HG03066 (cell line): Measurements from ENCODE around the gene ACP3.
"Not testable (repeated sequence)": the region's sequence is repeated elsewhere in the genome, so short reads cannot be mapped to it uniquely, and the experiment has no call there.

Experiments used
- ATAC-seq: cut with Tn5 transposase; IDR thresholded peaks from one replicate; pipeline ENCODE4 v1.9.1; 2021; ENCODE audit warnings: low read depth; ENCODE audit not compliant: unreplicated experiment

Gene ACP3, protein sequence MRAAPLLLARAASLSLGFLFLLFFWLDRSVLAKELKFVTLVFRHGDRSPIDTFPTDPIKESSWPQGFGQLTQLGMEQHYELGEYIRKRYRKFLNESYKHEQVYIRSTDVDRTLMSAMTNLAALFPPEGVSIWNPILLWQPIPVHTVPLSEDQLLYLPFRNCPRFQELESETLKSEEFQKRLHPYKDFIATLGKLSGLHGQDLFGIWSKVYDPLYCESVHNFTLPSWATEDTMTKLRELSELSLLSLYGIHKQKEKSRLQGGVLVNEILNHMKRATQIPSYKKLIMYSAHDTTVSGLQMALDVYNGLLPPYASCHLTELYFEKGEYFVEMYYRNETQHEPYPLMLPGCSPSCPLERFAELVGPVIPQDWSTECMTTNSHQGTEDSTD

DNA sequence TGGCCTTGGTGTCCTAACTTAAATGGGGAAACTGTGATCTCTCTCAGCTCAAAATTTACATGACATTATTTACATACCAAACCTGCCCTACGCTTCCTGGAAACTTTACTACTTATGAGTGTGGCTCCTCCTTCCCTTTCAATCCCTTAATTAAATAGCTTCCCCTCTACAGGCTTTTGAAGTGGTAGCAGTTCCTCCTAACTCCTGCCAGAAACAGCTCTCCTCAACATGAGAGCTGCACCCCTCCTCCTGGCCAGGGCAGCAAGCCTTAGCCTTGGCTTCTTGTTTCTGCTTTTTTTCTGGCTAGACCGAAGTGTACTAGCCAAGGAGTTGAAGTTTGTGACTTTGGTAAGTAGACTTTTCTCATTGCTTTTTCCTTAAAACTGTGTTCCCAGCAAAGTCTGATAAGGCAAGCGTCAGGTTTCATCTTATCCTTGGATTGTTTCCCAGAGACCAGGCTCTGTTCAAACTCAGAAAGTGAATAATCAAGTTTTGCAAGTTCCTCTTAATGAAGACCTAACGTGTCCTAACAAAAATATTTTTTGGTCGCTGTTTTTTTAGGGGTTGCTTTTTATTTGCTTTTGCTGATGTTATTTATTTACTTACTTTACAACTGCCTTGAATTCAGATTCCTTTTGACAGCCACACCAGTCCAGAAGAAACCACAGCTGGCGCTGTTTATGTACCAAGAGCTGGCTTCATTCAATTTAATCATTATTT lies at the start of gene ACP3:
ACP3 (plus strand) TSS at position 179 of the 720 bp plus-strand sequence; CDS start at position 229, 50 bp downstream.
- no peak for ATAC-seq

DNA sequence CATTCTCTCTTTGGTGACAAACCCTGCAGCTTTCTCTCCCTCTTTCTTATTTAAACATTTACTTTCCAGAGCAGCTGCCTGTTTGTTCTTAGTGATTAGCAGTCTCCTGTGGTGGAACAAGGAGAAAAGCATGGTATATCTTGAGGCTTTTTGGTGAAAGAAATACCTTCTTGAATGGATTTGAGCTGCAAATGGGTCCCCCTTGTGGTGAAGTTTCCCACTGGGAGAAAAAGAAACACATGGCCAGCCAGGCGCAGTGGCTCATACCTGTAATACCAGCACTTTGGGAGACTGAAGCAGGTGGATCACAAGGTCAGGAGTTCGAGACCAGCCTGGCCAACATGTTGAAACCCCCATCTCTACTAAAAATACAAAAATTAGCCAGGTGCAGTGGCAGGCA lies 48.3 kb upstream of the ACP3 start:
- ATAC-seq = no peak

DNA sequence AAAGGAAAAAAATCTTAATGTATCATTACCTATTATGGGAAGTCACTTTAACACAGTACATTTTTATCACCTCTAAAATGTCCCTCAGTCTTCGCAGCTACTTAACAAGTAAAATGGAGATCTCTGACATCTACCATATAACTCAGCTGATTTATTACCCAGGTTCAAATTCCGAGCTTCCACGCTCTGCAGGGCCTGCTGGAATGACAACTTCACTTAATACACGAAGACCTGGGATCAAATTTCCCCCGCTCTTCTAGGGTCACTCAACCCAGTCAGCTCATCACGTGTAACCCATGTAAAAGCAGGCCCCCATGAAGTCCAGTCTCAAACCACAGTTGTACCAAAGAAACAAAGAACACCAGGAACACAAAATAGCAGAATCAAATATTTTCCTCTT lies 44.2 kb upstream of the ACP3 start:
- ATAC-seq = no peak

DNA sequence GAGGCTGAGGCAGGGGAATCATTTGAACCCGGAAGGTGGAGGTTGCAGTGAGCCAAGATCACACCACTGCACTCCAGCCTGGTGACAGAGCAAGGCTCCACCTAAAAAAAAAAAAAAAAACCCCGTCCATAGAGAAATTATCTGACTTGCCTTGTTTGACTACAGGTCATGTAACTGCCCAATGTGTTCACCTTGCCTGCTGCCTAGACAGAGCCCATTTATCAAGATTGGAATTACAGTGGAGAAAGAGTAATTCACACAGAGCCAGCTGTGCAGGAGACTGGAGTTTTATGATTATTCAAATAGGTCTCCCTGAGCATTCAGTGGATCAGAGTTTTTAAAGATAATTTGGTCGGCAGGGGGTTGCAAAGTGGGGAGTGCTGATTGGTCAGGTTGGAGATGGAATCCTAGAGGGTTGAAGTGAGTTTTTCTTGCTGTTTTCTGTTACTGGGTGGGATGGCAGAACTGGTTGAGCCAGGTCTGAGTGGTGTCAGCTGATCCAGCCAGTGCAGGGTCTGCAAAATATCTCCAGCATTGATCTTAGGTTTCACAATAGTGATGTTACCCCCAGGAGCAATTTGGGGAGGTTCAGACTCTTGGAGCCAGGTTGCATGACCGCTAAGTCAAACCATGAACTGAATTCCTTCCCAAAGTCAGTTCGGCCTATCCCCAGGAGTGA lies 40.8 kb upstream of the ACP3 start:
- ATAC-seq = no peak

DNA sequence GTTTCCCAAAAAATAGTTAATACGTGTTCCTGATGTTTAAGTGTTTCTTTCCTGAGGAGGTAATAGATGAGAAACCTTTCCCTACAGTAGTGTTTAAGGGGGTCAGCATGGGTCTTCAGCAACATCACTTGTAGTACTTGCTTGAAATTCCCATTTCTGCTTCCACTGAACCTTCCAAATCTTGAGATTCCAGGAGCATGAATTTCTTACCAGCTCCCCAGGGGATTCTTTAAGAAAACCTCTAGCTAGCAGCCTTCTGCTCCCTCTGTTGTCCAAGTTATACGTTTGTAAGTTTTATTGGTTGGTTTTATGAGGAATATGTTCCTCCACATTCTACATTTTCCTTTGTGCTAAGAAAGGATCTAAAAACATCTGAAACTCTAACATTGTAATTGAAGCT lies 38.2 kb upstream of the ACP3 start:
- no peak for ATAC-seq

DNA sequence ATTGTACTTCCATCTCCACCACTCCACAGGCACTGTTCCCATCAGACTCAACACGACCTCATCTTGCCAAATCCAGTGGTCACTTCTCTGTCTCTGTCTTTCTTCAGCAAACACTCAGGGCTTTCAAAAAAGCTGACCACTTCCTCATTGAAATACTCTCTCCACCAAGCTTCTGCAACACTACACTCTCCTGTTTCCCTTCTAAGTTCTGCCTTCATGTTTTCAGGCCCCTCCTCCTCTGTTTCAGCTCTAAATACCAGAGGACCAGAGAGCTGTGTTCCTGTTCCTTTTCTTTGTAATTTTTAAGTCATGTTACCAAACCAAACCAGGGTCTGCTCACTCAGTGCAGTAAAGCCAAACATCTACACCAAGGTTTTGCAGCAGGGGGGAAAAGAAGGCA lies 33.8 kb upstream of the ACP3 start:
- ATAC-seq = no peak

DNA sequence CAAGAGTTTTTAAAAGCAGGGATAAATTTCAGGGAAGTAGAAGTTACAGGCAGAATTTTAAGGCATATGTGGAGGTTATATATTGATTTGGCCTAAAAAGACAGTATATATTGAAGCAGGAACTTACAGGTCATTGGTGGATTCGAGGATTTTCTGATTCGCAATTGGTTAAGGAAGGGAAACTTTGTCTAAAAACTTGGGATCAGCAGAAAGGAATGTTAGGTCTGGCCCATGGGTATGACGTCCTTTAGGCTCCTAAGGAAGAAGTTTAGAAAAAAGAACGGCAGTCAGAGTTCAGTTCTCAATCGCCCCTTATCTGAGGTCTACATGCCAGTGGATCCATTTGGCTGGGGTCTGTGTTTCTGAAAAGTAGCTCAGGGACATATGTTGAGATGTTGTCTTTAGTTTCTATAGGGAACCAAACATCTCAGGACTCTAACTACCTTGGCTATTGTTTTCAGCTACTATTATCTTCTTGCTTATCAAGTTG lies 33.2 kb upstream of the ACP3 start:
- ATAC-seq = no peak

DNA sequence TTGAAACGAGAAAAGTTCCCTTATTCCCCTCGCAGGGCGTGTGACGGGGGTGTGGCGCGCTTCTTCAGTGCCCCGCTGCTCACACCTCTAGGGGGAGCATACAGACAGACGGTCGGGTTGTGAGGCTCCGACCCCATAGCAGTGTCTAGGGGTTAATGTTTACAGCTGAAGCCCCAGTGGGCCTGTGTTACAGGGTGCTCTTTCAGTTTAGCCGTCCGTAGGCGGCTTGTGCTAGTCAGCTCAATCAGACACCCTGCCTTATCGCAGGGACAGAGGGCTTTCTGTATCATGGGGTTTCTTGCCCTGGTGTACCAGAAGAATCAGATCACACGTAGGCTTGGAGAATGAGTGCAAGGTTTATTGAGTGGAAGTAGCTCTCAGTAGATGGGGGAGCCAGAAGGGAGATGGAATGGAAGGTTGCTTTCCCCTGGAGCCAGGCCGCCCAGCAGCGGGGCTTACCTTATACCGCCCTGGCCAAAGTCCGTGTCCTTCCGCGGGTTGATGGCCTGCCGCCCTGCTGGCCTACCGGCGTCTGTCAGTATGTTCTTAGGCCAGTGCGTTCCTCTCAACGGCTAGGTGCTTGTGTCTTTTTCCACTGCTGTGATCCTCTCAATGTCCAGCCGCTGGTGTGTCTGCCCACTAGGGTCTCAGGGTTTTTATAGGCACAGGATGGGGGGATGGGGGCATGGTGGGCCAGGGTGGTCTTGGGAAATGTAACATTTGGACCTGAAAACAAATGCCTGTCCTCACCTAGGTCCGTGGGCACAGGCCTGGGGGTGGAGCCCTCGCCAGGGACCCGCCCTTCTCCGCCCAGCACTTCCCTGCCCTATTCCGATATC lies 32.2 kb upstream of the ACP3 start:
- no peak for ATAC-seq

DNA sequence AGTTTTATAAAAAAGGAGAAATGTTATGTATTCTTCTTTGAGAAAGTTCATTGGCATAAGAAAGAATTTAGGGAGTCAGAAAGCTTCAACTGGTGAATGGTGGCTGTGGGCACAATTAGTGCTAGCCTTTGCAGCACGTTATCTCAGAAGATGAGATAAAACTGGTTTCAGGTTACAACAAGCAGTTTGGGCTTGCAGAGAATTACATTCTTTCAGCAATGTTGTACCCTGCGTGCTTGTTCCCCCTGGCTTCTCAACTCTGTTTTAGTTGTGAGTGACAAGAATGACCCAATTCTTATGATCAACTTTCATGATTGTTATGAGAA lies 31.6 kb upstream of the ACP3 start:
- no peak for ATAC-seq

DNA sequence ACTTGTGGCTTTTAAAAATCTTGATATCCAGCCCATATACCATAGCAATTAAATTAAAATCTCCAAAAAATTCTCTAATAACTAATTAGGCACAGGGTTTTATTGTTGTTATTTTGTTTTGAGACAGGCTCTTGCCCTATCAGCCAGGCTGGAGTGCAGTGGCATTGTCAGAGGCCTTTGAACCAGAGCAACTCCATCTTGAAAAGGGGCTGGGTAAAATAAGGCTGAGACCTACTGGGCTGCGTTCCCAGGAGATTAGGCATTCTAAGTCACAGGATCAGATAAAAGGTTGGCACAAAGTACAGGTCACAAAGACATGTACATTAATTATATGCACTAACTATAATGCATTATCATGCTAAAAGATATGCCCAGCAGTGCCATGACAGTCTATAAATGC lies 31.2 kb upstream of the ACP3 start:
- ATAC-seq = no peak

DNA sequence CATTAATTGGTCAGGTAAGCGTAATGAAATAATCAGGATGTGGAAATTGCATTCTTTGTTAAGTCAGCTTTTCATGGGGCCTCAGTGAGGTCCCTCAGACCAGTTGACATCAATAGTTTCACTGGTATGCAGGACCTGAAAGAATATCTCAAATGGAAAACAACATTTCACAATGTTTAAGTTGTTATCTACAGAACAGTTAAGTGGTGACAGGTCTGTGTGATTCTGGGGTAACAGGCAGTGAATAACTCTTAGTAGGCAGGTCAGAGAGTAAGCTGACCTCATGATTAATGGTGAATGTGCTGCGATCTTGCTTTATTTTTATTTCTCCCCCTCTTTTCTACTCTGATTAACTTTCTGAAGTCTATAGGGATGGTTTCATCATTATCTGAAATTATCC lies 28.9 kb upstream of the ACP3 start:
- no peak for ATAC-seq

DNA sequence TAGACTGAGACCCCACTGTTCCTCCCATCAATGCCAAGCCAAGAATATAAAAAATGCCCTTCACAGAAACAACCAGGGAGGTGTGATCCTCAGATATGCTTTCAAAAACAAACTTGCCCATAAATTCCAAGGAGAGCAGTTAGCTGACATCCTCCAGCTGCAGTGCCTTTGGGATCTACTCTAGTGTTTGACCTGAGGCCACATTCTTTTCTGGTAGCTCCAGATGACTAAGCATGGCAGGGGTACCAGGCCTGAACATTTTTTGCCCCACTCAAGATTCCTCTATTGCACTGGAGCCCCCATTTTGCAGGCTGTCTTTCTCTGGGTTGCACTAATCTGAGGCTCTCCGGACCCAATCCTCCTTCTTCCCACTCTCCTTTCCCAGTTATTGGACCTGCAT lies 27.9 kb upstream of the ACP3 start:
- no peak for ATAC-seq

DNA sequence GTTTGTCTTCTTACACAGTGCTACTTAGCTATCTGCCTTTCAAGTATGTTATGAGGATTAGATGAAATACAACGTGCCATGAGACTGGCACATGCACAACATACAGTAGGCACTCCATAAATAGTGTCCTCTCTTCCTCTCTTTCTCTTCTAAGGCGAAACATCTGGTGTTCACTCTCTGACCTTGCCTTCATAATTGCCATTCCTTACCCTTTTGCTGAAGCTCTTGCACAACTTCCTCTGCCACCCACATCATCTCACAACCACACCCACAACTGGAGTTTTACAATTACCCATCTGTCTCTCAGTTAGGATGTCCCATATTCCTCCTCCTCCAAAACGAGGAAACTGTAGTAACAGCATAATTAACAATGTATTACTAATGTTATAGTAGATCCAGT lies 26.4 kb upstream of the ACP3 start:
- ATAC-seq = no peak

DNA sequence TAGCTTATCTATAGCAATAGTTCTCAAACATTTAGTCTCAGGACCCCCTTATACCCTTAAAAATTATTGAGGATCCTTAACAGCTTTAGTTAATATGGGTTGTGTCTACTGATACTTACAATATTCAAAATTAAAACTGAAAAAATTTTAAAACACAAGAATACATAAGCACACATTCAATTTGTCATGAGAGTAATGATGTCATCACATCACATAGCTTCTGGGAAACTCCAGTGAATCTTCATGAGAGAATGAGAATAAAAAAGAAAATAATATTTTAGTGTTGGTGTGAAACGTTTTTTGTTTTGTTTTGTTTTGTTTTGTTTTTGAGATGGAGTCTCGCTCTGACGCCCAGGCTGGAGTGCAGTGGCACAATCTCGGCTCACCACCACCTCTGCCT lies 25.2 kb upstream of the ACP3 start:
- no peak for ATAC-seq

DNA sequence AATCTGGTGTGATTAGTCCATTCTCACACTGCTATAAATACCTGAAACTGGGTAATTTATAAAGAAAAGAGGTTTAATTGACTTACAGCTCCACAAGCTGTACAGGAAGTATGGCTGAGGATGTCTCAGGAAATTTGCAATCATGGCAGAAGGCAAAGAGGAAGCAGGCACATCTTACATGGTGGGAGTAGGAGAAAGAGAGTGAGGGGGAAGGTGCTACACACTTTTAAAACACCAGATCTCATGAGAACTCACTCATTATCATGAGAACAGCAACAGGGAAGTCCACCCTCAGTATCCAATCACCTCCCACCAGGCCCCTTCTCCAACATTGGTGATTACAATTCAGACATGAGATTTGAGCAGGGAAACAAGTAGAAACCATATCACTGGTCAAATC lies 24.0 kb upstream of the ACP3 start:
- ATAC-seq = no peak

DNA sequence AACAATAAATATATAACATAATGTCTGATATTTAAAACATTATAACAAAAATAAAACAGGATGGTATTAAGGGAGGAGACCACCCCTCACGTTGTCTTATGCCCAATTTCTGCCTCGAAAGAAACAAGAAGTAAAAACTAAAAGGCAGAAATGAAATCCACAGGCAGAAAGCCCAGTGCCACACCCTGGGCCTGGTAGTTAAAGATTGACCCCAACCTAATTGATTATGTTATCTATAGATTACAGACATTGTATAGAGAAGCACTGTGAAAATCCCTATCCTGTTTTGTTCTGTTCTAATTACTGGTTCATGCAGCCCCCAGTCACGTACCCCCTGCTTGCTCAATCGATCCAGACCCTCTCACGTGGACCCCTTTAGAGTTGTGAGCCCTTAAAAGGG lies 22.3 kb upstream of the ACP3 start:
- no peak for ATAC-seq

DNA sequence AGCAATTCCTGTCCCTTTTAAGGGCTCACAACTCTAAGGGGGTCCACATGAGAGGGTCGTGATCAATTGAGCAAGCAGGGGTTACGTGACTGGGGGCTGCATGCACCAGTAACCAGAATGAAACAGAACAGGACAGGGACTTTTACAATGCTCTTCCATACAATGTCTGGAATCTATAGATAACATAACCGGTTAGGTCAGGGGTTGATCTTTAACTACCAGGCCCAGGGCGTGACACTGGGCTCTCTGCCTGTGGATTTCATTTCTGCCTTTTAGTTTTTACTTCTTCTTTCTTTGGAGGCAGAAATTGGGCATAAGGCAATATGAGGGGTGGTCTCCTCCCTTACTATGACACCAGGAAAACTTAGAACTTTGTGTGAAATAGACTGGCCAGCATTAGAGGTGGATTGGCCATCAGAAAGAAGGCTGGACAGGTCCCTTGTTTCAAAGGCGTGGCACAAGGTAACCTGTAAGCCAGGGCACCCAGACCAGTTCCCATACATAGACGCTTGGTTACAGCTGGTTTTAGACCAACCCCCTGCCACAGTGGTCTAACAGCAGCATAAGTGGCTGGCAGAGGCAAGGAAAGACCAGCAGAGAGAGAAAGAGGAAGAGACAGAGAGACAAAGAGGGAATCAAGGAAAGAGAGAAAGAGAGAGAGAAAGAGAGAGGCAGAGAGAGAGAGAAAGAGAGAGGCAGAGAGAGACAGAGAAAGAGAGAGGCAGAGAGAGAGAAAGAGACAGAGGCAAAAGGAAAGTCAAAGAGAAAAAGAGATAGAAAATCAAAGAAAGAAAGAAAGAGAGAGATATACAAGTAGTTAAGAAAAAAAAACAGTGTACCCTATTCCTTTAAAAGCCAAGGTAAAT lies 13.6 kb upstream of the ACP3 start:
- not testable (repeated sequence) for ATAC-seq

DNA sequence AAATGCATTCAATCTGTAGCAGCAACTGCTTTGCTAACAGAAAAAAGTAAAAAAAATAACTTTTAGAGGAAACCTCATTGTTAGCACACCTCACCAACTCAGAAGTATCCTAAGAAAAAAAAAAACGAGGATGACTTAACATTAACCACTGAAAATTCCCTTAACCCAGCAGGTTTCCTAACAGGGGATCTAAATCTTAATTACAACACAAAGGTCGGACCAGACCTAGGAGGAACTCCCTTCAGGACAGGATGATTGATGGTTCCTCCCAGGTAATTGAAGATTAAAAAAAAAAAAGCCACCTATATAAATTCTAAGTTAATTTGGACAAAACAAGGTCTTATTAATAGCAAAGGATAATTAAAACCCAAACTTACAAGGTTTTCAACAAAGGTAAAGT lies 12.9 kb upstream of the ACP3 start:
- ATAC-seq = not testable (repeated sequence)

DNA sequence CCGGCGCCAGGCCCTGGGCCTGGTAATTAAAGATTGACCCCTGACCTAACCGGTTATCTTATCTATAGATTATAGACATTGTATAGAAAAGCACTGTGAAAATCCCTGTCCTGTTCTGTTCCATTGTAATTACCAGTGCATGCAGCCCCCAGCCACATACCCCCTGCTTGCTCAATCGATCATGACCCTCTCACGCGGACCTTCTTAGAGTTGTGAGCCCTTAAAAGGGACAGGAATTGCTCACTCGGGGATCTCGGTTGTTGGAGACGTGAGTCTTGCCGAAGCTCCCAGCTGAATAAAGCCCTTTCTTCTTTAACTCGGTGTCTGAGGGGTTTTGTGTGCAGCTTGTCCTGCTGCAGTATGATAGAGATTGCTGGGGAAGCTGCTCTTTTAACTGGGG lies 7.2 kb upstream of the ACP3 start:
- ATAC-seq = not testable (repeated sequence)

DNA sequence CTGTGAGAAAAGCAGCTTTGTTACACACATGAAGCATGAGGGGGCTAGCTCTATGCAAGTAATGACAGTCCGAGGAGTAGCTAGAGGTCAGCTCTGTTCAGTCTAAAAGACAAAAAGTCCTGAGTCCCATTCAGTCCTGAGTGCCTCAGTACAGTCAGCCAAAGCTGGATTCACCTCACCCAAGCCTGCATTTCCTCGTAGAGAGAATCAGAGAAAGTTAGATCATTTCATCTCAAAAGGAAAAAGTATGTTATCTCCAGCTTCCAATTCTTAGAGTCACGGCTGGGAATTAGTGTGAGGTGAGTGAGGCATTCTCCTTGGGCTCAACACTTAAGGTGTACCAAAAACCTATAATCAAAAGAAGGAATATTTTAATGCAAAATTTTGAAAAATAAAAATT lies 5.9 kb upstream of the ACP3 start:
- ATAC-seq = no peak
